Sigmoid colon (tissue), 7 donors: ENCODE results near the gene HNRNPA3. TPM values are rescaled to one million over a fixed set of nuclear protein-coding genes. Genes with fewer than 3 reads are reported as not detected.

Experiments used
- DNase-seq: peaks from one replicate; pipeline ENCODE4 v3.0.0-alpha.2; 2019
- H3K27ac ChIP-seq, 4 donors: fragments of 200-600 bp; sonication (generic); one replicate each; pipeline ENCODE4 v1.5.1; 2016 to 2019; ENCODE audit warnings: mild to moderate bottlenecking in 1 of 4
- H3K27me3 ChIP-seq, 3 donors: fragments of 200-600 bp; sonication (generic); one replicate each; pipeline ENCODE4 v1.5.1; 2019; ENCODE audit warnings: mild to moderate bottlenecking in 1 of 3
- H3K36me3 ChIP-seq, 4 donors: fragments of 200-600 bp; sonication (generic); one replicate each; pipeline ENCODE4 v1.5.1; 2016 to 2019
- H3K4me1 ChIP-seq, 4 donors: fragments of 200-600 bp; sonication (generic); one replicate each; pipeline ENCODE4 v1.5.1; 2017 to 2019
- H3K4me3 ChIP-seq, 4 donors: fragments of 200-600 bp; sonication (generic); one replicate each; pipeline ENCODE4 v1.5.1; 2017 to 2019; ENCODE audit warnings: mild to moderate bottlenecking in 2 of 4, moderate library complexity in 1 of 4
- H3K9me3 ChIP-seq, 4 donors: fragments of 200-600 bp in 3 of 4; sonication (generic) in 3 of 4; one replicate each; pipeline versions ENCODE4 v1.5.1 to v1.6.1; 2013 to 2019
- CTCF ChIP-seq, 4 experiments: fragments of 450-650 bp in 3 of 4; fragments of 200-600 bp in 1 of 4; IDR thresholded peaks; one replicate each; pipeline ENCODE4 v1.5.1; 2016 to 2019; ENCODE audit warnings: antibody characterized with exemption in 4 of 4, mild to moderate bottlenecking in 3 of 4, moderate library complexity in 2 of 4
- EP300 ChIP-seq, 4 donors: sonication (generic); formaldehyde crosslinking; IDR thresholded peaks; one replicate each; pipeline ENCODE4 v1.6.1; 2017; ENCODE audit warnings: antibody characterized with exemption in 4 of 4
- POLR2A ChIP-seq, 2 donors: fragments of 450-650 bp; IDR thresholded peaks; one replicate each; pipeline ENCODE4 v1.6.1; 2016; ENCODE audit warnings: antibody characterized with exemption in 2 of 2, mild to moderate bottlenecking in 2 of 2, moderate library complexity in 2 of 2
- POLR2AphosphoS5 ChIP-seq, 4 donors: sonication (generic); formaldehyde crosslinking; IDR thresholded peaks; one replicate each; pipeline ENCODE4 v1.6.1; 2017; ENCODE audit warnings: antibody characterized with exemption in 4 of 4
- WGBS, 2 donors: extraction: QIAGEN DNeasy Blood & Tissue Kit; methylation state at CpG; one replicate each; pipeline ENCODE4 v1.1.7; 2013; 5-methylcytosine and 5-hydroxymethylcytosine counted together
- intact Hi-C: fragments of 100-400 bp; cut with DNase I; formaldehyde crosslinking; loops from one replicate; pipeline ENCODE4 v1.15.1; 2023
- polyA plus RNA-seq, 3 donors: library from polyadenylated mRNA; stranded (reverse); fragments of 200-250 nt; gene quantifications; one replicate each; pipeline ENCODE4 v1.2.3, GENCODE V29; 2013
- total RNA-seq, 4 donors: library from RNA; depleted of rRNA; stranded (reverse); fragments of >200 nt; gene quantifications; one replicate each; pipeline ENCODE4 v1.1.0, GENCODE V29; 2016
- donor health status: healthy with polysubstance abuse.
- donor health status: Bipolar disorder and iron deficiency.
- donor health status: healthy.

The HNRNPA3 gene
- total and polyA plus RNA-seq, 7 donors = 69.2 to 261 (median 82.1) TPM

GRCh38 chr2:177255227-177255601 is 42.6 kb downstream of the HNRNPA3 start:
- Histone ChIP-seq H3K4me3 (no peak overlapping the region), H3K4me1 (peaks cover 0 to 97% (median 90%) of the 10 kb centered on the region in 4 donors), H3K9me3 (no peaks in the 10 kb centered on the region), H3K27me3 (no peaks in the 10 kb centered on the region), H3K27ac (peak overlapping the region in 2 of 4 donors; percentile 3 to 72), H3K36me3 (no peaks in the 10 kb centered on the region)
- WGBS, 2 donors = 27 to 67% methylated on average over 2 of the region's 2 CpGs
- DNase-seq = no peak
- TF ChIP-seq POLR2AphosphoS5 (IDR thresholded peaks at IDR 0.05) (no peak), CTCF (IDR thresholded peaks at IDR 0.05) (no peak), POLR2A (IDR thresholded peaks at IDR 0.05) (no peak), EP300 (IDR thresholded peaks at IDR 0.05) (no peak)
- intact Hi-C loops = no loop called here

- 79 to 90% methylated on average over 2 of the region's 2 CpGs for WGBS, 2 donors
- peaks cover 0 to 97% (median 90%) of the 10 kb centered on the region in 4 donors for H3K4me1 ChIP-seq
- TF ChIP-seq POLR2AphosphoS5 (IDR thresholded peaks at IDR 0.05) (no peak), EP300 (IDR thresholded peaks at IDR 0.05) (no peak), POLR2A (IDR thresholded peaks at IDR 0.05) (no peak), CTCF (IDR thresholded peaks at IDR 0.05) (no peak)
- no peak overlapping the region for H3K27ac ChIP-seq
- no peaks in the 10 kb centered on the region for H3K27me3 ChIP-seq
- intact Hi-C loops = no loop called here
- no peak overlapping the region for H3K4me3 ChIP-seq
- DNase-seq = no peak
- H3K36me3 ChIP-seq = no peaks in the 10 kb centered on the region
- no peaks in the 10 kb centered on the region for H3K9me3 ChIP-seq
Measured at GRCh38 chr2:177256026-177256425, 43.4 kb downstream of the HNRNPA3 start.

GRCh38 chr2:177256695-177257094 is 44.1 kb downstream of the HNRNPA3 start:
- peak overlapping the region in 1 of 4 donors; percentile 16 for H3K27ac ChIP-seq
- peak; percentile 51 for DNase-seq
- intact Hi-C loops = no loop called here
- WGBS, 2 donors = 39 to 54% methylated on average over 3 of the region's 3 CpGs
- H3K9me3 ChIP-seq = no peaks in the 10 kb centered on the region
- H3K4me1 ChIP-seq = peaks cover 0 to 97% (median 90%) of the 10 kb centered on the region in 4 donors
- H3K4me3 ChIP-seq = no peak overlapping the region
- TF ChIP-seq POLR2A (IDR thresholded peaks at IDR 0.05) (no peak), EP300 (IDR thresholded peaks at IDR 0.05) (no peak), CTCF (IDR thresholded peaks at IDR 0.05) (no peak), POLR2AphosphoS5 (IDR thresholded peaks at IDR 0.05) (no peak)
- no peaks in the 10 kb centered on the region for H3K27me3 ChIP-seq
- H3K36me3 ChIP-seq = no peaks in the 10 kb centered on the region

- Histone ChIP-seq H3K4me3 (no peak overlapping the region), H3K36me3 (no peaks in the 10 kb centered on the region), H3K27ac (peak overlapping the region in 2 of 4 donors; percentile 16), H3K4me1 (peaks cover 0 to 91% (median 87%) of the 10 kb centered on the region in 4 donors), H3K9me3 (no peaks in the 10 kb centered on the region), H3K27me3 (no peaks in the 10 kb centered on the region)
- intact Hi-C loops = no loop called here
- WGBS, 2 donors = 82 to 90% methylated on average over 5 of the region's 5 CpGs
- DNase-seq = no peak
- TF ChIP-seq EP300 (IDR thresholded peaks at IDR 0.05) (no peak), POLR2AphosphoS5 (IDR thresholded peaks at IDR 0.05) (no peak), POLR2A (IDR thresholded peaks at IDR 0.05) (no peak), CTCF (IDR thresholded peaks at IDR 0.05) (no peak)
Measured at GRCh38 chr2:177257471-177257870, 44.9 kb downstream of the HNRNPA3 start.

GRCh38 chr2:177258059-177258458 is 45.5 kb downstream of the HNRNPA3 start:
- WGBS, 2 donors = 97 to 98% methylated on average over 2 of the region's 2 CpGs
- intact Hi-C loops = no loop called here
- H3K27me3 ChIP-seq = no peaks in the 10 kb centered on the region
- no peaks in the 10 kb centered on the region for H3K9me3 ChIP-seq
- peak overlapping the region in 1 of 4 donors; percentile 16 for H3K27ac ChIP-seq
- no peak overlapping the region for H3K4me3 ChIP-seq
- no peaks in the 10 kb centered on the region for H3K36me3 ChIP-seq
- TF ChIP-seq POLR2A (IDR thresholded peaks at IDR 0.05) (no peak), POLR2AphosphoS5 (IDR thresholded peaks at IDR 0.05) (no peak), EP300 (IDR thresholded peaks at IDR 0.05) (no peak), CTCF (IDR thresholded peaks at IDR 0.05) (no peak)
- no peak for DNase-seq
- peaks cover 0 to 86% (median 81%) of the 10 kb centered on the region in 4 donors for H3K4me1 ChIP-seq
